ENCODE measurements around the gene MRPL51. TPM values are rescaled to one million over a fixed set of nuclear protein-coding genes. Genes with fewer than 3 reads are reported as not detected.
A peak's percentile ranks its signal among the peaks of the same experiment; 100 is the strongest.
"Not testable (repeated sequence)": the region's sequence is repeated elsewhere in the genome, so short reads cannot be mapped to it uniquely, and the experiment has no call there.

MRPL51 gene
- total RNA-seq, 2 experiments from 2014 or later = 212 to 241 TPM

GRCh38 chr12:6528539-6529235 lies 35.6 kb upstream of the MRPL51 start:
- peaks cover 77% of the 10 kb centered on the region for H3K36me3 Mint-ChIP-seq (ENCODE audit: low read depth)
- H3K4me1 Mint-ChIP-seq = peaks cover 21% of the 10 kb centered on the region
- ChIA-PET POLR2A (no interaction called here), CTCF (interaction anchor here (0.6 to 2.4 kb wide), 5 partner anchors 18 to 1478 kb away, joined by 3 to 6 read pairs (median 3); no protein-coding TSS in a partner anchor)
- DNase-seq = no peak
- H3K27ac Mint-ChIP-seq = no peak overlapping the region
- no peak overlapping the region for H3K4me3 Mint-ChIP-seq
- no peaks in the 10 kb centered on the region for H3K27me3 Mint-ChIP-seq
- H3K9me3 Mint-ChIP-seq = no peaks in the 10 kb centered on the region

- POLR2A ChIA-PET = no interaction called here
- peaks cover 87% of the 10 kb centered on the region for H3K36me3 Mint-ChIP-seq (ENCODE audit: low read depth)
- H3K4me3 Mint-ChIP-seq = no peak overlapping the region
- no peaks in the 10 kb centered on the region for H3K27me3 Mint-ChIP-seq
- peaks cover 13% of the 10 kb centered on the region for H3K4me1 Mint-ChIP-seq
- DNase-seq = no peak
- CTCF ChIA-PET = interaction anchor here (0.8 to 2.4 kb wide), 5 partner anchors 10 to 104 kb away, joined by 3 to 6 read pairs (median 3); no protein-coding TSS in a partner anchor
- no peaks in the 10 kb centered on the region for H3K9me3 Mint-ChIP-seq
- no peak overlapping the region for H3K27ac Mint-ChIP-seq
Measured at GRCh38 chr12:6527711-6528110, 34.6 kb upstream of the MRPL51 start.

- peak overlapping the region; percentile 11 for H3K27ac Mint-ChIP-seq
Measured at GRCh38 chr12:6526766-6527525, 33.9 kb upstream of the MRPL51 start.

GRCh38 chr12:6526201-6526600 lies 33.1 kb upstream of the MRPL51 start:
- Mint-ChIP-seq H3K27me3 (no peaks in the 10 kb centered on the region), H3K36me3 (ENCODE audit: low read depth) (peaks cover 90% of the 10 kb centered on the region), H3K4me3 (no peak overlapping the region), H3K9me3 (no peaks in the 10 kb centered on the region), H3K27ac (peak overlapping the region; percentile 11), H3K4me1 (peaks cover 2% of the 10 kb centered on the region)
- no peak for DNase-seq
- CTCF ChIA-PET = interaction anchor here (1.1 to 2.0 kb wide), 2 partner anchors 12 to 28 kb away, joined by 3 to 5 read pairs; no protein-coding TSS in a partner anchor
- POLR2A ChIA-PET = interaction anchor here (0.5 to 1.0 kb wide), 2 partner anchors 8 to 22 kb away, joined by 3 to 4 read pairs; partner anchors contain the start of gene GAPDH

More at GRCh38 chr12:6526766-6527525, 33.9 kb upstream of the MRPL51 start:
- POLR2A ChIA-PET = no interaction called here
- Mint-ChIP-seq H3K36me3 (ENCODE audit: low read depth) (peaks cover 86% of the 10 kb centered on the region), H3K4me3 (no peak overlapping the region), H3K27me3 (no peaks in the 10 kb centered on the region), H3K4me1 (peaks cover 5% of the 10 kb centered on the region), H3K9me3 (no peaks in the 10 kb centered on the region)
- no peak for DNase-seq
- CTCF ChIA-PET = interaction anchor here (0.8 to 2.0 kb wide), 2 partner anchors 11 to 12 kb away, joined by 3 to 5 read pairs; no protein-coding TSS in a partner anchor

GRCh38 chr12:6524648-6525047 lies 31.6 kb upstream of the MRPL51 start:
- CTCF ChIA-PET = interaction anchor here (0.7 kb wide), 1 partner anchor 74 kb away, joined by 3 read pairs; no protein-coding TSS in a partner anchor
- DNase-seq = no peak
- POLR2A ChIA-PET = no interaction called here
- peaks cover 2% of the 10 kb centered on the region for H3K4me1 Mint-ChIP-seq
- peaks cover 85% of the 10 kb centered on the region for H3K36me3 Mint-ChIP-seq (ENCODE audit: low read depth)
- no peaks in the 10 kb centered on the region for H3K9me3 Mint-ChIP-seq
- H3K27ac Mint-ChIP-seq = no peak overlapping the region
- H3K4me3 Mint-ChIP-seq = no peak overlapping the region
- no peaks in the 10 kb centered on the region for H3K27me3 Mint-ChIP-seq

- ChIA-PET POLR2A (no interaction called here), CTCF (interaction anchor here (0.6 to 1.4 kb wide), 3 partner anchors 15 to 145 kb away, joined by 3 read pairs; no protein-coding TSS in a partner anchor)
- H3K4me1 Mint-ChIP-seq = peaks cover 2% of the 10 kb centered on the region
- H3K27ac Mint-ChIP-seq = no peak overlapping the region
- no peak overlapping the region for H3K4me3 Mint-ChIP-seq
- H3K27me3 Mint-ChIP-seq = no peaks in the 10 kb centered on the region
- H3K36me3 Mint-ChIP-seq (ENCODE audit: low read depth) = peaks cover 81% of the 10 kb centered on the region
- H3K9me3 Mint-ChIP-seq = no peaks in the 10 kb centered on the region
- DNase-seq = no peak
Measured at GRCh38 chr12:6523708-6524107, 30.6 kb upstream of the MRPL51 start.

GRCh38 chr12:6522193-6522592 lies 29.1 kb upstream of the MRPL51 start:
- H3K27me3 Mint-ChIP-seq = no peaks in the 10 kb centered on the region
- POLR2A ChIA-PET = no interaction called here

GRCh38 chr12:6520186-6520585 lies 27.1 kb upstream of the MRPL51 start:
- no peaks in the 10 kb centered on the region for H3K9me3 Mint-ChIP-seq
- CTCF ChIA-PET = interaction anchor here (0.6 to 0.7 kb wide), 2 partner anchors 18 to 96 kb away, joined by 3 read pairs; no protein-coding TSS in a partner anchor
- peak overlapping the region; percentile 65 for H3K27ac Mint-ChIP-seq
- peaks cover 2% of the 10 kb centered on the region for H3K4me1 Mint-ChIP-seq
- POLR2A ChIA-PET = no interaction called here
- H3K36me3 Mint-ChIP-seq (ENCODE audit: low read depth) = peaks cover 72% of the 10 kb centered on the region
- no peaks in the 10 kb centered on the region for H3K27me3 Mint-ChIP-seq
- H3K4me3 Mint-ChIP-seq = no peak overlapping the region
- DNase-seq = no peak

More at GRCh38 chr12:6522193-6522592, 29.1 kb upstream of the MRPL51 start:
- peaks cover 2% of the 10 kb centered on the region for H3K4me1 Mint-ChIP-seq
- no peaks in the 10 kb centered on the region for H3K9me3 Mint-ChIP-seq
- no peak overlapping the region for H3K4me3 Mint-ChIP-seq
- CTCF ChIA-PET = interaction anchor here (0.6 to 1.4 kb wide), 2 partner anchors 17 to 19 kb away, joined by 3 read pairs; no protein-coding TSS in a partner anchor
- H3K27ac Mint-ChIP-seq = no peak overlapping the region
- H3K36me3 Mint-ChIP-seq (ENCODE audit: low read depth) = peaks cover 75% of the 10 kb centered on the region
- no peak for DNase-seq

GRCh38 chr12:6508087-6508486 lies 15.0 kb upstream of the MRPL51 start:
- CTCF ChIA-PET = no interaction called here
- Mint-ChIP-seq H3K9me3 (no peaks in the 10 kb centered on the region), H3K4me1 (peaks cover 17% of the 10 kb centered on the region), H3K27me3 (no peaks in the 10 kb centered on the region), H3K27ac (no peak overlapping the region), H3K36me3 (ENCODE audit: low read depth) (peaks cover 53% of the 10 kb centered on the region), H3K4me3 (no peak overlapping the region)
- POLR2A ChIA-PET = no interaction called here
- no peak for DNase-seq

GRCh38 chr12:6507102-6507998 lies 14.3 kb upstream of the MRPL51 start:
- Mint-ChIP-seq H3K4me3 (no peak overlapping the region), H3K36me3 (ENCODE audit: low read depth) (peaks cover 46% of the 10 kb centered on the region), H3K4me1 (peaks cover 16% of the 10 kb centered on the region), H3K27ac (no peak overlapping the region), H3K27me3 (no peaks in the 10 kb centered on the region), H3K9me3 (no peaks in the 10 kb centered on the region)
- CTCF ChIA-PET = interaction anchor here (0.6 kb wide), 2 partner anchors 26 to 51 kb away, joined by 3 read pairs; no protein-coding TSS in a partner anchor
- DNase-seq = no peak
- POLR2A ChIA-PET = no interaction called here

GRCh38 chr12:6500466-6500865 lies 7.4 kb upstream of the MRPL51 start:
- POLR2A ChIA-PET = interaction anchor here (0.6 kb wide), 1 partner anchor 37 kb away, joined by 3 read pairs; no protein-coding TSS in a partner anchor
- no peaks in the 10 kb centered on the region for H3K9me3 Mint-ChIP-seq
- CTCF ChIA-PET = interaction anchor here (1.0 to 1.3 kb wide), 3 partner anchors 11 to 57 kb away, joined by 4 to 6 read pairs (median 5); no protein-coding TSS in a partner anchor
- H3K4me1 Mint-ChIP-seq = peaks cover 22% of the 10 kb centered on the region
- no peak overlapping the region for H3K4me3 Mint-ChIP-seq
- no peak overlapping the region for H3K27ac Mint-ChIP-seq
- H3K27me3 Mint-ChIP-seq = no peaks in the 10 kb centered on the region
- DNase-seq = no peak
- peaks cover 44% of the 10 kb centered on the region for H3K36me3 Mint-ChIP-seq (ENCODE audit: low read depth)

GRCh38 chr12:6497291-6497690 lies 4.2 kb upstream of the MRPL51 start:
- DNase-seq, H3K4me3 Mint-ChIP-seq, H3K27ac Mint-ChIP-seq, H3K9me3 Mint-ChIP-seq, POLR2A ChIA-PET, H3K27me3 Mint-ChIP-seq: not testable (repeated sequence)
- CTCF ChIA-PET = interaction anchor here (0.6 to 1.5 kb wide), 6 partner anchors 13 to 73 kb away, joined by 3 to 5 read pairs (median 3); no protein-coding TSS in a partner anchor
- Mint-ChIP-seq H3K4me1 (peaks cover 32% of the 10 kb centered on the region), H3K36me3 (ENCODE audit: low read depth) (peaks cover 43% of the 10 kb centered on the region)

All from activated CD4-positive, alpha-beta T cell treated with anti-CD3 and anti-CD28 coated beads, Interleukin-2, amount 10 ng/mL, durations not matched to agents 7 days and 5 days (primary cell).